HG03521 (cell line): Measurements from ENCODE around the gene SPATS2L.

Experiments
- ATAC-seq: cut with Tn5 transposase; IDR thresholded peaks from one replicate; pipeline ENCODE4 v1.9.1; 2021; ENCODE audit warnings: mild to moderate bottlenecking, moderate library complexity; ENCODE audit not compliant: unreplicated experiment

Gene SPATS2L

GRCh38 chr2:200317975-200318374 lies 11.5 kb downstream of the SPATS2L start:
- ATAC-seq = no peak

GRCh38 chr2:200318940-200319435 lies 12.5 kb downstream of the SPATS2L start:
- ATAC-seq = no peak

- no peak for ATAC-seq
Observed at GRCh38 chr2:200319548-200320337, 13.2 kb downstream of the SPATS2L start.

GRCh38 chr2:200320344-200320743 lies 13.9 kb downstream of the SPATS2L start:
- no peak for ATAC-seq

- ATAC-seq = no peak
Observed at GRCh38 chr2:200320991-200321390, 14.5 kb downstream of the SPATS2L start.

- ATAC-seq = no peak
Observed at GRCh38 chr2:200321780-200322534, 15.5 kb downstream of the SPATS2L start.

GRCh38 chr2:200322607-200323006 lies 16.1 kb downstream of the SPATS2L start:
- no peak for ATAC-seq

GRCh38 chr2:200324362-200324761 lies 17.9 kb downstream of the SPATS2L start:
- no peak for ATAC-seq

- no peak for ATAC-seq
Observed at GRCh38 chr2:200329384-200329783, 22.9 kb downstream of the SPATS2L start.

- no peak for ATAC-seq
Observed at GRCh38 chr2:200329798-200330197, 23.3 kb downstream of the SPATS2L start.

GRCh38 chr2:200330351-200331060 lies 24.0 kb downstream of the SPATS2L start:
- ATAC-seq = no peak

- no peak for ATAC-seq
Observed at GRCh38 chr2:200331061-200331400, 24.5 kb downstream of the SPATS2L start.

- ATAC-seq = no peak
Observed at GRCh38 chr2:200335657-200336056, 29.2 kb downstream of the SPATS2L start.

- no peak for ATAC-seq
Observed at GRCh38 chr2:200336980-200337615, 30.6 kb downstream of the SPATS2L start.

GRCh38 chr2:200337621-200338020 lies 31.1 kb downstream of the SPATS2L start:
- no peak for ATAC-seq

- ATAC-seq = no peak
Observed at GRCh38 chr2:200338692-200339091, 32.2 kb downstream of the SPATS2L start.

GRCh38 chr2:200340508-200341224 lies 34.2 kb downstream of the SPATS2L start:
- no peak for ATAC-seq

GRCh38 chr2:200341376-200341775 lies 34.9 kb downstream of the SPATS2L start:
- ATAC-seq = no peak

GRCh38 chr2:200342235-200342634 lies 35.7 kb downstream of the SPATS2L start:
- no peak for ATAC-seq

GRCh38 chr2:200342654-200343053 lies 36.2 kb downstream of the SPATS2L start:
- no peak for ATAC-seq
